Activated CD4-positive, alpha-beta T cell treated with anti-CD3 and anti-CD28 coated beads, Interleukin-2, Interleukin-6, amounts not matched to agents 100 ng/mL and 50 ng/mL, durations not matched to agents 16 hours and 8 hours (primary cell): ENCODE measurements around the gene REELD1.

Experiments
- DNase-seq: peaks from one replicate; pipeline ENCODE4 v3.0.0-alpha.2; 2020

Gene REELD1

DNA sequence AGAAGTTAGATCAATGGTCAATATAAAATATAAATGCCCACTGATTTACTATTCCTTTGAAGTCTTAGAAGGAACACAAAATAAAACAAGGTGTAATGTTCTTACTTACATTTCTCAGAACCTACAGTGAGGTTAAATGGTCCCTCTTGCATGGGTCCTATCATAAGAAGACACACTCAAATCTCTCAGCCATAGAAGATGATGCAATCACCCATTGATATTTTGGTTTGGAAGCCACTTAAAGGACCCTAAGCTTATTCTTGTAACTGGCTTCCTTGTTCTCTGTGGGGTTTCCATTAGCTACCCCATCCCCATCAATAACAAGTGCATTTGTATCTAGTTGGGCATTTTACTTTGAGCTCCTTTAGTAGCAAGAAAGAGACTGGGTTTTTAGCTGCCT, 15.1 kb downstream of the REELD1 start:
- DNase-seq, result no peak

DNA sequence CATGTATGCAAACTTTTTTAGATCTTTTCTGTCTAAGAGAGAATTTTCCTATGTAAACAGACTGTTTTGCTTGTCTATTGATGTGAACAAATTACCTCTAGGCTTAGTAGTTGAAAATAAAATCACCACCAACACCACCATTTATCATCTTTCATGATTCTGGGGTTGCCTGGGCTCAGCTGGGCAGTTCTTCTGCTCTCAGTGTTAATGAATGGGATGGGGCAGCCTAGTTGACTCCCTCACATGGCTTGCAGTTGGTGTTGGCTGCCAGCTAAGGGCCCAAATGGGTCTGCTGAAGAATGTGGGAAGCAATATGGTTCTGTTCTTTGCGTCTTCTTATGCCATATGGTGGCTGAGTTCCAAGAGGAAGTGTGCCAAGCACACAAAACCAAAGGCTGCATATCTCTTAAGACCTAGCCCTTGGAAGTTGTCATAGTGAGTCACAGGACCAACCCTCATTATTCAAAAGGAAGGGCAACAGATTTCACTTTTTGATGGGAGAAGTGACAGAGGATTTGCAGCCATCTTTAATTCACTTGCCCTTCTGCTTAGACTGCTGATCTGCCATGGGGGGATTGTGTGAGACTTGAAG, 17.9 kb downstream of the REELD1 start:
- DNase-seq, result no peak

DNA sequence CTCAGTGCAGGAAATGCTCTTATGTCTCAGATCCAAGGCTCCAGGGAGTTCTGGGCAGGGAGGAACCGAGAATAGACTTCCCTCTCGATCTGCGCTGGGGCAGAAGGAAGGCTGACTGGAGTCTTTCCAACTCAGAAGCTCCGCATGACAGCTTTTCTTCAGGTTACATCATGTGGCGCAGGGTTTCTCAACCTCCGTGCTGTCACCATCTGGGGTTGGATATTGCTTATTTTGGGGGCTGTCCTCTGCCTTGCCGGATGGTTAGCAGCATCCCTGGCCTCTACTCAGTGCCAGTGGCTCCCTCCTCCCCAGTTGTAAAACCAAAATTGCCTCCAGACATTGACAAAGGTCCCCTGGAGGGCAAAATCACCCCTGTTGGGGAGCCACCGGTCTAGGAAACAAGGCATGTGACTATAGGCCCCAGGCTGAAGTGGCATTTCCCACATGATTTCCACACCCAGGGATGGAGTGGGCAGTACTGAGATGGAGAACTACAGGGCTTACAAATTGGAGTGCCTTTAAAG, 21.4 kb downstream of the REELD1 start:
- no peak for DNase-seq

DNA sequence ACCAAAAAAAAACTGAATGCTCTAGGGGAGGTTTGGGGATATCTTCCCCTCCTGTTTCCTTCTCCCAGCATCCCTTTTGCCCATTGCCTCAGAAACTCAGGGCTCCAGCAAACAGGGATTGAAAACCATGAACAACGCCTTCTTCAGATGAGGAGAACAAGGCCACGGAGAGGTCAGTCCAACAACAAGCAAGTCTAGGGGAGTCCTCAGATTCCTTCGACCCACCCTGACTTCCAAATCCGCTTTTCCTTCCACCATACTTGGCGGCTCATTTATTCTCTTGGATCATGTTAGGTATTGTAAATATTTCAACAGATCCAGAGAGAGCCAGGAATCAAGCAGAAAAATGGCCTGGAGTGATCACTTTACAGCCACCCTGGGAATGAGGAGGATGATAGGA, 21.9 kb downstream of the REELD1 start:
- no peak for DNase-seq

DNA sequence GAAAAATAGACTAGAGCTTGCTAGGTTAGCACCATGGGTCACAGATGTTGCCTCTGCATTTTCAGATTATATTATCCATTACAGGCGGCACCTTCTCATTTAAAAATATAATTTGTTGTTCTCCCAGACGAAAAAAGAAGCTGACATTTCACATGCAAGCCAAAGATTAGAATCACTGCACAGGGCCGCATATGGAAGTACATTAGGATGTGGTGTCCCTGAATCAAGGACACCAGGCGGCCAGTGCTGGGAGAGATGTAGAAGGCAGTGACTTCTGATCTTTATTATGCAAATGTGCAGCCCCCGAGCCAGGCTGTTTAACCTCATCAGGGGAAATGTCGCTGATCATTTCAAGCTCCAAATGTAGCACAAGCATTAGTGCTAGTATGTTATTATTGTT, 22.8 kb downstream of the REELD1 start:
- no peak for DNase-seq

DNA sequence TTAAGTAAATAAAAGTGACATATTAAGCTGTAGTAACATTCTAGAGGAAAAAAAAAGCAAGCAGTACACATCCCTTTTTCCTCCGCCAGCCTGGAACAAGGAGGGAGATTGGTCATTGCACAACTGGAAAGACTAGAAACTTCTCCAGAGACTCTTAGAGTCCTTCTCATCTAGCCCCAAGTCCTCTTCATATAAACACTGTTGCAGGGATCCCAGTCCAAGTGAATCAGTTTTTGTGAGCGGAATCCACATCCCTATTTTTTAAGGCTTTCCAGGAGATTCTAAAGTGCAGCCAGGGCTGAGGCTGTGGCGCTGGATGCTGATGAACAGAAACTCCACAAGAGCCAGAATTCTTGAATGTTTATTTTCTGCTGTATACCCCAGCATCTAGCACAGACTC, 23.8 kb downstream of the REELD1 start:
- DNase-seq, result no peak

DNA sequence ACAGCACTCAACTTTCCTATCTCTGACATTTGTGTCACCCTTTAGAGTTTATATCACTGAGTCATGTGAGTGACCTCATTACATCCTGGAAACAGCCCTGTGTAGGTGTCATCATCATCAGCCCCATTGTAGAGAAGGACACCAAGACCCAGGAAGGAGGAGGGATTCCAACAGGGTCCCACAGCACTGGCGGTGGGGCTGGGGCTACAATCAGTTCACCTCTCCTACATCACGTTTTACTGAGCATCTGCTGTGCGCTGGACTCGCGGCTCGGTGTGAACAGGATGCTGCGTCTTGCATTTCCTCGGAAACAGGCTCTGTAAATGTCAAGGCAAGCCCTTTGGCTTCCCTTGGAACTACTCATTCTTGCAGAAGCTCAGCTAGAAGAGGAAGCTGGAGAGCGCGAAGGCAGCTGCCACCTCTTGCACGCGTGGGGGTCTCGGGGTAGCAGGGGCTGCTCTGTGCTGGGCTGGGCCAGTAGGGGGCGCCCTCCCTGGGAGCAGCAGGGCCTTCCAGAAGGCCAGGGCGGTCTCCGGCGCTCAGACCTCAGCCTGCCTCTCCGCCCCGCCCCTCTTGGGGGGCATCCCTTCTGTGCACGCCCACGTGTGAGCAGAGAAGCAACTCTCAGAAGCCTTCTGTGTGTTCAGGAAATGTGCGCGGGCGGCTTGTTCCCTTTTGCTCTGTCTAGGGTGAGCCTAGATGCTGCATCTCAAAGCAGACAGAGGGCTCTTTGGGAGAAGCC, 29.0 kb downstream of the REELD1 start:
- peak; percentile 58 for DNase-seq

DNA sequence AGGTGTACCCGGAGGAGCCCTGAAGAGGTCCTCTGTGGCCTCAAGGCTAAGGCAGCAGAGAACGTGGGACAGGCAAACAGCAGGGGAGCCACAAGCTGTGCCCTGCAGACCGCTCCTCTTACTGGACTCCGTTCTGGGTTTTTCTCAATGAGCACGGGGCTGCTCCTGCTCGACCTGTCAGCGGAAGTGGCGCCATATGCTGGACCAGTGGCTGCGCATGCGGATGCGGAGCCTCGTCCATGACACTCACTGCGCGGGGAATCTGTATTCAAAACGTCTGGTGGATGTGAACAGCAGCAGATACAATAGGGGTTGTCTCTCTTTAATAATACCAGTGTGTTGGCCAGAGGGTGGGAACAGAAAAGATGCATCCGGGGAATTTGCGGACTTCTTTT, 29.5 kb downstream of the REELD1 start:
- no peak for DNase-seq

DNA sequence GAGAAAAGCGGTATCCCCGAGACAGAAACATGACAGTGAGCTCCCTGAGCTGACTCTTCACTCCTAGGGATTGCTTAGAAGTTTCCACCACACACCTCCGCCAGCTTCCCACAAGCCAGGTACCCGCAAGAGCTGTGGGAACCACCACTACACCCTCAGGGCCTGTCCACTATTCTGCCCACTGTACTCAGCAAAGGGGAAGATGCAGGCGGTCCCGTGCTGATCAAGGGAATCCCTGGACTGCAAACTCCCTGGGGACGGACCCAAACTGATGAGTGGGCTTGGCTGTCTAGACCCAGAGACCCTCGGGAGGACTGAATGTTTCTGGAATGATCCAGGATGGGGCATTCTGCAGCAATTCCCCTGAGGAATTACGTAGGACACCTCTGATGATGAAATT, 30.2 kb downstream of the REELD1 start:
- DNase-seq, result no peak

DNA sequence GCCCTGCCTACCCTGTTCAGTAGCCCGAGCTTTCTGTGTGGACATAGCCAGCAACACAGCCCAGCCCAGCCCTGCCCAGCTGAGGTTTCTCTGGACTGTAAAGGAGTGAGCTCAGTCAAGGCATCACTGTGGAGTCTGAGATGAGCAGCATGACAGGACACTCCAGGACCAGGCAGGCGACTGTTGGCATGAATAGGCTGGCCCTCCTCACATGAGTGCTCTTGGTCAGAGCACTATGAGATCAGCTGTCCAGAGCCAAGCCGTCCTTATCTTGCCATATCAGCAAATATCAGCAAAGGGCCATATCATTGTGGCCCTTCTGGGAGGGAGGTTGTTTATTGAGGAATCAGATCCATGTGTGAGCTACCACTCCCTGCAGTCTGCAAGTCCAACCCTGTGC, 30.9 kb downstream of the REELD1 start:
- DNase-seq, result no peak

DNA sequence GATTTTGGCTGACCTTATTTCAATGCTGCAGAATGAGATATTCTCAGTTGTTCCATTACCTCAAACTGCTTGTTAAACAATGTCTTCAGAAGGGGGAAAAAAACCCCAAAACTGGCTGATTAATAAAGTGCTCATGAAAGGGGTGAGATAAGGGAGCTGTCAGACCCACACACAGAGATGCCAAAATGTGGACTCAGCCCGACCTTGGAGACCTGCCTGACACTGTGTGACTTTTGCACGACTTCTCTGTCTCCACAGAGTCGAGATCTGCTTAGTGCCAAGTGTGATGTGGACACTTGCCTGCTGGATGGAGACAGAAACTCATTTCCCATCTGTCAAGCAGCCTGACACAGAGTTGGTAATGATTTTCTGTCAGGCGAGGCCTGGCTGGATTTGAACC, 31.5 kb downstream of the REELD1 start:
- no peak for DNase-seq

DNA sequence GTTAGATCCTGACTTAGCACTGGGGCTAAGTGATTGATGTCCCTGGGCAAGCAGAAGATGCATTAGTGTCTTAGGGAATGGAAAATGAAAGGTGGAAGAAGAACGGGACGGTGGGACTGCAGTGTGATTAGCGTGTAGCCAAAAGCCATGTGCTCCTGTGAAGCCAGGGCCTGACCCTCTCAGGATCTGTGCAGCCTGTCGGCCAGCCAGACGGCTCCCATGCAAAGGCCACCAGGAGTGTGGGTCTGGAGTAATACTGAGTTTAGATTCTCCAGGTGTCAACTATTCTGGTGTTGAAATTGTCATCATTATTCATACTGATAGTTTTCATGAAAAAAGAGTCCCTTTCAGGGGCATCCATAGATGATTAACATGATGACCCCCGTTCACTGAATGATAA, 32.0 kb downstream of the REELD1 start:
- DNase-seq, result no peak

DNA sequence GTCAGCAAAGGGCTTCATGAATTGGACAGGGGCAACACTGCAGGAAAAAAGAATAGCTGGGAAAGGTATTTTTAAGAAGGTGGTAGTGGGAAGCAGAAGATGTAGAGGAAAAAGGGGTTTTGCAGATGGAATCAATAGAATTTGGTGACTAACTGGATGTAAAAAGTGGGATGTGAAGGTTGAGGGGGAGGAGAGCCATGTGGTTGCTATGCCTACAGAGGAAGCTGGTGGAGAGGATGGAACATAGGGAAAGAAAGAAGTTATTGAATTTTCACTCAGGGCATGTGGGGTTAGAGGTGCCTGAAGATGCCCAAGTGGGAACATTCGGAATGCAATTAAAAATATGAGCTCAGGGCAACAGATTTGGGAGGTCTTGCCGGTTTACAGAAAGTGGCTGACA, 33.0 kb downstream of the REELD1 start:
- DNase-seq, result no peak

DNA sequence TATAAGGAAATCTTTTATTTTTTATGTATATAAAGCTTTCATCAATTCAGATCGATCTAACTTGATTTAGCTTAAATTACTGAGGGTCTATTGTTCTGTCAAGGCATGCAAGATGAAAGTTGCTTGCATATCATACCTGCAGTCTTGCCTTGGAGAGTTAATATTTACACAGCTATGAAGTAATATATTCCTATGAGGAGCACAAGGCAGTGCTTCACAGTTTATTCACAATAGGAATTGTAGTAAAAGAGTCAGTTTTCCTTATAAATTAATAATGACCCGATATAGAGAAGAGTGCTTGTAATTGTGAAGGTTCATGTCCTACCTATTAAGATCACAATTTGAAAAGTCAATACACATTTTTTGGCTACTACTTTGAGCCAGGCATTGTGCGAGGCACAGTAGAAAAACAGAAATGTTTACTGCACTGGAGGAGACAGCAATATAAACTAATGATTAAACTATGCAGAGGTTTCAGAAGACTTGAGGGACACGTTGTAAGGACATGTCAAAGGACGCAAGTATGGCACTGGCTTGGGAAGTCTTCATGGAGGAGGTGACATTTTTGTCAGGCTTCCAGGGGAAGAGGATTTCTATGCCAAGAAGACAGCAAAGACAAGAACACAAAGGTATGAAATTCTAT, 38.8 kb downstream of the REELD1 start:
- no peak for DNase-seq

DNA sequence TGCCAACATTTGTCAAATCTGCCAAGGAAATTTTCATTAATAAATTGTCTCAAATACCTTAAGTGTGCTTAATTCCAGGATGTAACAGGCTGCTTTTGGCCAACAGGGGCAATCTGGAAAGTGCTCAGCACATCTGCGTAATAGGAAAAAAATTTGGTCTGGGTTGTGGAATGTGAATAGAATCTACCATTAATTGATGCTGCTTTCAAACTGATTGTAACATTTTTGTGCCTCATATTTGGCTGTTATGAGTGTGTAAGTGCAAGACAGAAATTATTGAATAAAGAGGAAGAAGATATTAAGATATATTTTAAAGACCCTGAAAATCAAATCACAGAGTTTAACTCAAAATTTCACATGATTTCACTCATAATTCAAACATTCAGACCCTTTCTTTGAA, 41.1 kb downstream of the REELD1 start:
- no peak for DNase-seq

DNA sequence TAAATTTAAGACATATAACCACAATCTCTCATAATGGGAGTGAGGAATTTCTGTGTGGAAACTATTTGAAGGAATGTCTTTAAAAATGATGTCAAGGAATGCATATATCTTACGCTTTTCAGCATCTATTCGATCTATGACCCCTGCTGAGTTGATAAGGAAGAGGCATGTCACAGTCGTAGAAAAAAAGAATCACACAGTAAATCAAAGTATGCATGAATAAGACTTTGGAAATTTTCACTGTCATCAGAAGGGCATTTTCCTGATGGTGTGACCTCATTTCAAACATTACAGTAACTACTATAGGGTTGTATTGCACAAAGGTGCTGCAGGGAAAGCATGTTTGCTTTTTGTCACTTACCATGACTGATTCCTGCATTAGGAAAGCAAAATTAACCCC, 41.5 kb downstream of the REELD1 start:
- no peak for DNase-seq

DNA sequence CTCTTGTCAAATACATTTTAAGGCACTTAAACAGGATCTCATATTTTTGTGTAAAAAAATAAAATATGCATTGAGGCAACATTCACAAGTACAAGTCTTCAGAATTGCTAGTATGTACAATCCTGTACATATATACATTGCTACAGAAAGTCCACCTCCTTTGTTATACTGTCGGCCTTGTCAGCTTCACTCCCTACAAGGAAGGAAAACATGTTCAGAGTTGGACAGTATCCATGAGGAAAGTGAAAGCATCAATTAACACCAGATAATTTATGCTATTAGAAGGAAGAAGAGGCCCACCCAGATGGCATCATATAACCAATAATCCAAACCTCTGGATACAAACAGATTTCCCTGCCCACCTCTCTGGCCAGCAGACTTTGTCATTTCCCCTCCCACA, 42.0 kb downstream of the REELD1 start:
- no peak for DNase-seq

DNA sequence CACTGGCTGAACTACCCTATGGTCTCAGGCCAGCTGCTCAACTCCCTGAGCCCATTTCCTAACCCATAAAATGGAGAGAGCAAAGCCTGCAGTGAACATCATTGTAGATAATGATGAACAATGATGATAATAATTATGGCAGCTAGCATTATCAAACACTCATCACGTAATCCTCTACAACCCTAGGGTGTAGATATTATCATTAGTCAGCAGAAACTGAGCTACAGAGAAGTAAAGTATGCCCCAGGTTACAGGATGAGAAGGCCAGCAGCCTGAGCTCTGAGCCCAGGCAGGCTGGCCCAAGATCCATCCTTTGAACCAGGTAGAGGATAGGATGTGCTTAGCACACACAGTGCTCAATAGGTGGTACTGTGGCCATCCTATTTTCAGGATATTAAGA, 43.2 kb downstream of the REELD1 start:
- DNase-seq, result no peak

DNA sequence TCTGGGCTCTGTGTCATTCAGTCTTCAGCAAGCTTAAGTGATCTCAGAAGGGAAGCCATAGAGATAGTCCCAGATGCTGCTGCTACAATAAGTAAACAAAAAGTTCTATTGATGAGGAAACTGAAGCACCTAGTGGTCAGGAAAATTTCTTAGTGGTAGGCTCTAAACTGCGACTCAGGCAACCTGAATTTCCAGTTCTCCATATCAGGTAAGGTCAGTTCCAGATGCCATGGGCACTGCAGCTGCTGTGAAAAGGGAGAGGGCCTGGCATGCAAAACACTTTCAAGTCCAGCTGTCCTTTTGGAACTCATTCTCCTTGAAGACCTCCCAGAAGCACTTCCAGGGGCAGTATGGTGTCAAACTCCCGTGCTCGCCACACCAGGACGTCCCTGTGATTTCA, 46.2 kb downstream of the REELD1 start:
- DNase-seq, result no peak

DNA sequence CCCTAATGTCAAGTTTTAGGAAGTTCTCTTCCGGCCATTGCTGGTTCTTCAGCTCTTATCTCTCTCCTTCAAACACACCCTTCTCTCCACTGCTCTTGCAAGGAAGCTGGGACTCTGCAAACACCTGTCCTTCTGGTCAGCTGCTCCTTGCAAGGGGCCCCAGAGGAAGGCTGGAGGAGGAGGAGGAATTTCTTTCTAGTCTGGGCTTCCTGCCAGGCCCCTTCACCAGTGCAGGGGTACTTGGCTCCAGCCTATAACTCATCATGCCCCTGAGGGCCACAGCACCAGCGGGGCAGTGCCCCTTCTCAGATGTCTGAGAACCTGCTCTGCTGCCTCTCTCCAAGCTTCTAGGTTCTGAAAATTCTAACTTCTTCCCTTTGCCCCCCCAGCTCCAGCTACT, 46.7 kb downstream of the REELD1 start:
- no peak for DNase-seq

DNA sequence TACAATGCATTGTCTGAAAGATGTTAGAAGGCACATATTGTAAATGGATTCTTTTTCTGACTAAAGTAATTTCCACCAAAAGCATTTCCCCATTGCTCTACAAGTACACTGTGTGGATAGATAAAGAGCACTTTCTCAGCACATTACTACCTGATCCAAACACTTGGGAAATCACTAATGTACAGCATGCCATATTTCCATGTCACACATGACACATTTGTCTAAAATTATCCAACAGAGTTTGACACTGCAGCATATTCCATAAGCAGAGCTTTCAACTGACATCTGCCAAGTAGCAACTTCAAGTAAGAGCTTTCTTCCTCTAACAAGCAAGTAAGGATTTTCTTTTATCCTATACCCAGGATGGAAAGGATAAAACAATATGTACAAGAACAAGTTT, 49.5 kb downstream of the REELD1 start:
- DNase-seq, result no peak

DNA sequence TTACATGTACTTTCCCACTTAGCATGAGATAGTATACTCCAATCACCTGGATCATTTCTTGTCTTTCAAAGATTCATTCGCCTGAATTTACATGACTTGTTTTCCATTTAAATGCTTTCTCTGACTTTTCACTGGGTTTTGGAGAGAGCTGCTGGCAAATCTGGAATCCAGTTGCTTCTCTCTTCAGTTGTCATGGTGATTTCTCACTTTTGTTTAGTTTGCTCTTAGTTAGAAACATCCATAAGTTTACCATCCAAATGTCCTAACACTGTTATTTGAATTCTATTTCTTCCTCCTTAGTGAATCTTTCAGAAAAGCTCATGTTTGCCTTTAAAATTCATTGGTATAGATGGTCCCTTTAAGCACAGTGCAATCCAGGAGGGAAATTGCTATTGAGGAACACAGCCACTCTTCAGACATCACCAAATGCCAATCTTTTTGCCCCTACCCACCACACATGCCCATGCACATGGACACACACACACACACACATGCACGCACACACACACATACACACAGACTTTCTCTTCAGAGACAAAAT, 51.7 kb downstream of the REELD1 start:
- no peak for DNase-seq

DNA sequence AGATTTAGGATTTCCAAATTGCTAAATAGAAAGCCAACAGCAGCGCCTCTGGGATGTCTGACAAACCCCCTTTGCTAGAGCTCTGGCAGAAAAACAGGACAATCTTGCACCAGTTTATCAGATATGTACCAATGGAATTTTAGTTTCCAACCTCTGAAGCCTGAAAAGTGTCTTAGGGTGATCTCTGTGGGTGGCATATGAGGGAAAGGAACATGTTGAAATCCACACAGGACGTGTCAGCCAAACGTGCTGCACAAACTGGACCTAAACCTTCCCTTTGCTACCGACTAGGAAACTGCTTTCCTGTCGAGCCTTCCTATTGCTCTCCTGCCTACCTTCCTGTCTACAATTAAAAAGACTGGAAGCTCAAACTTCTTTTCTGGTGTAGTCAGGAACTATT, 53.5 kb downstream of the REELD1 start:
- no peak for DNase-seq

DNA sequence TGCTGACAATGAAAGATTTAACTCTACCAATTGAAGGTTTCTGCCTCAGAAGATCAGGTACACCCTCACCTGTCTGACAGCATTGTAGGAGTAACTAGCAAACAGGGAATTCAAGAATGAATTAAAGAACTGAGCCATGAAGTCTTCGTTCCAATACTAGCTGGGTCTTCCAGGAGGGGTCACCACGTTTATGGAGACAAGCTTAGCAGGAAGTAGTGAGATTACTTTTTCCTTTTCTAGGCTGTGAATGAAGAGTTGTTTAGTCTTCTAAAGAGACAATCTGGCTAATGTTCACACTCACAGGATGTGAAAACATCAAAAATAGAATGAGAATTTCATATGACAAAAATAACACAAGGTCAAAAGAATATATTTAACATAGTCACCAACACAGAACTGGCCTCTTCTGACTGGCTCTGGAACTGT, 54.9 kb downstream of the REELD1 start:
- DNase-seq, result no peak
